Stimulated activated CD4-positive, alpha-beta T cell treated with anti-CD3 and anti-CD28 coated beads, Interleukin-4, amount 100 ng/mL, for 24 hours (primary cell): ENCODE measurements around the gene TVP23A.

Experiments
- DNase-seq: peaks from one replicate; pipeline ENCODE4 v3.0.0-alpha.2; 2020

TVP23A gene

DNA sequence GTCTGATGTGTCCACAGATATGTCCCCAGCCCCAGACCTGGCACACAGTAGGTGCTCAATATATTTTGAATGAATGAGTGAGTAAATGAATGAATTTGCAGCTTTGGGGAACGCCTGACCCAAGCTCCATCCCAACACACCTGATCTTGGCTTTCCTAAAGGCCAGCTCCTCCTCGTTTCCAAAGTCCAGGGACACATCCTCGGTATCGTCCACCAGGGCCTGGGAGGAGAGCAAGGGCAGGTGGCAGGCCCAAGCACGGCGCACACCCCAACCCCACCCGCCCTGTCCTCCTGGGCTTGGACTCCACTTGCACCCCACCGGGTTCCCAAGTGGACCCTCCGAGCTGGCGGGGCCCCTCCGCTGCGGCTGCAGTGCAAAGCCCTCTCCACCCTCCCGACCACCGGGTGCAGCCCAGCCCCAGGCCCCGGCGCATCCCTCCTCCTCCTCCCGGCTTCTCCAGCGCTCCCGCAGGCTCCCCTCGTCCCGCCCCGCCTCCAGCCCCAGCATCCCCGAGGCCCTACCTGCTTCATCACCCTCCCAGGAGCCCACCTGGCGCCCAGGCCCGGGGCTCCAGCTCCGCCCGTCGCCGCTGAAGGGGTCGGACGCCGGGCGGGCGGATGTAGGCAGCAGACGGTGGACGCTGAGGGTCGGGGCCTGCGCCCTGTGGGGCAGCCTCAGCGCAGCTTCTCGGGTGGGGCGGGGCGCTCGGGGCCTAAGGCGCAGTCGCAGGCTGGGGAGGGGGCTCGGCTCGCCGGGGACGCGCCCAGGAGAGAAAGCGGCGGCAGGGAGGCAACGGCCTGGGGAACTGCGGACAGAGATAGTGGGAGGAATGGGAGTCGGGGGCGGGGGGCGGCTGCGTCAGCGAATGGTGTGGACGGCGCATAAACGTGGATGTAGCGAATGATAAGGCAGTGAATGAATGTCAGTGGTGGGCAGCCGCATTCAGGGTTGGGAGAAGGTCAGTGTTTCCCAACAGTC, at the start of gene TVP23A:
Gene TVP23A (minus strand): TSS at position 832 of the 979 bp plus-strand sequence. CDS start 301 bp downstream, at position 531.
- DNase-seq, result no peak

- DNase-seq, result no peak
Observed at GRCh38 chr16:10868104-10868595, 49.6 kb upstream of the TVP23A start.

DNA sequence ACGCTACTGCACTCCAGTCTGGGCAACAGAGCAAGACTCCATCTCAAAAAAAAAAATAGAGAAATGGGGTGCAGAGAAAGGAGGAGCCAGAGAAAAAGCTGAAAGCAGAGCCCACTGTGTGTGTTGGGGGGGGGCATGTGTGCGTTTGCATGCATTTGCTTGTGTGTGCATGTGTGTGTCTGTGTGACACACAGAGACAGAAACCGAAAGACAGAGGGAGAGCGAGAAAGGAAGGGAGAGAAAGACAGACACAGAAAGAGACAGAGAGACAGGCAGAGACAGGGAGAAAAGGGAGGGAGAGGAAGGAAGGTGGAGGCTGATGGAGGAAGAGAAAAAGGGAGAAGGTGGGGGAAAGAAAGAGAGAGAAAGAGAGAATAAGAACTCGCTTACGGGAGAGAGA, 48.6 kb upstream of the TVP23A start:
- DNase-seq, result no peak

- DNase-seq, result no peak
Observed at GRCh38 chr16:10865991-10866966, 47.7 kb upstream of the TVP23A start.

GRCh38 chr16:10862438-10862837, 43.8 kb upstream of the TVP23A start:
- no peak for DNase-seq

- no peak for DNase-seq
Observed at GRCh38 chr16:10859658-10860057, 41.1 kb upstream of the TVP23A start.

GRCh38 chr16:10859020-10859419, 40.4 kb upstream of the TVP23A start:
- no peak for DNase-seq

- no peak for DNase-seq
Observed at GRCh38 chr16:10858203-10858602, 39.6 kb upstream of the TVP23A start.

GRCh38 chr16:10856042-10856441, 37.4 kb upstream of the TVP23A start:
- DNase-seq, result no peak

- DNase-seq, result no peak
Observed at GRCh38 chr16:10852948-10853347, 34.4 kb upstream of the TVP23A start.

- no peak for DNase-seq
Observed at GRCh38 chr16:10852286-10852685, 33.7 kb upstream of the TVP23A start.

- DNase-seq, result no peak
Observed at GRCh38 chr16:10851512-10851911, 32.9 kb upstream of the TVP23A start.

GRCh38 chr16:10850478-10850850, 31.9 kb upstream of the TVP23A start:
- no peak for DNase-seq

GRCh38 chr16:10849736-10850477, 31.3 kb upstream of the TVP23A start:
- DNase-seq, result no peak

- no peak for DNase-seq
Observed at GRCh38 chr16:10847176-10847575, 28.6 kb upstream of the TVP23A start.

- no peak for DNase-seq
Observed at GRCh38 chr16:10846213-10846998, 27.8 kb upstream of the TVP23A start.

DNA sequence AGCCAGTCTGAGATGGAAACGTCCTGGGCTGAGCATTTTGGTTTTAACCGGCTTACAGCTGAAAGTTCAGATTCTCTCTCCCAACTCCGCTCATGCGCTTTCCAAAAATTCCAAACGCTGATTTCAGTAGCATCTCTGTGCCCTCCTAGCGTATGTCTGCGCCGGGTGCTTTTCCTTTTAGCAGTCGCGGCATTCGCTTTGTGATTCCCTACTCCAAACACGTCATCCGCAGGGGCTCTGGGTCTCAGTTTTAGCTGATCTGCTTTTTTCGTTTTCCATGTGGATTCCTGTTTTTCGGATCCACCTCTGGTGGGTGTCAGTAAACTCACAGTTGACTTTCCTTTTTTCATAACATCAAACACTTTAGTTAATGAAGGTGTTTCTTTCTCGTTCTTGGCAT, 22.1 kb upstream of the TVP23A start:
- DNase-seq, result no peak

GRCh38 chr16:10839279-10839666, 20.7 kb upstream of the TVP23A start:
- no peak for DNase-seq

DNA sequence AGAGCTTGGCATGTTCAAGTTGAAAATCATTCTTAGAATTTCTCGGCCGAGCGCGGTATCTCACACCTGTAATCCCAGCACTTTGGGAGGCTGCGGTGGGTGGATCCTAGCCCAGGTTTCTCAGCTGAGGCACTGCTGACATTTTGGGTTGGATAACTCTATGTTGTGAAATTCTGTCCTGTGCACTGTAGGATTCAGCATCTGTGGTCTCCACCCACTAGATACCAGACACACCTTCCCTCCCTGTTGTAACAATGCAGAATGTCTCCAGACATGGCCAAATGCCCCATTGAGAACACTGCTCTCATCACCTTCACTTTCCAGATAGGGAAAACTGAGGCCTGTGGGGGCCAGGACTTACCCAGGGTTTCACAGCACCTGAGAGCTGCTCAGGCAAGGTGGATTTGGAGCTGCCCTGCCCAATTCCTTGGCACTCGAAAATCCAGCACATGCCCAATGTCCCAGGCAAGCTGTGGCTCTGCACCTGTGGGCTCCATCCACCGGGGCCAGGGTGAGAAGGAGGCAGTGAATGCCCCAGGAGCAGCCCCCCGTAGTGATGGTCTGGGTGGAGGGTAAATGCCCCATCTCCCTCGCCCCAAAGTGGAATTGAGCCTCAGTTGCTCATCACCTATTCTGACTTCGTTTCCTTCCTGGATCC, 20.2 kb upstream of the TVP23A start:
- DNase-seq, result no peak

DNA sequence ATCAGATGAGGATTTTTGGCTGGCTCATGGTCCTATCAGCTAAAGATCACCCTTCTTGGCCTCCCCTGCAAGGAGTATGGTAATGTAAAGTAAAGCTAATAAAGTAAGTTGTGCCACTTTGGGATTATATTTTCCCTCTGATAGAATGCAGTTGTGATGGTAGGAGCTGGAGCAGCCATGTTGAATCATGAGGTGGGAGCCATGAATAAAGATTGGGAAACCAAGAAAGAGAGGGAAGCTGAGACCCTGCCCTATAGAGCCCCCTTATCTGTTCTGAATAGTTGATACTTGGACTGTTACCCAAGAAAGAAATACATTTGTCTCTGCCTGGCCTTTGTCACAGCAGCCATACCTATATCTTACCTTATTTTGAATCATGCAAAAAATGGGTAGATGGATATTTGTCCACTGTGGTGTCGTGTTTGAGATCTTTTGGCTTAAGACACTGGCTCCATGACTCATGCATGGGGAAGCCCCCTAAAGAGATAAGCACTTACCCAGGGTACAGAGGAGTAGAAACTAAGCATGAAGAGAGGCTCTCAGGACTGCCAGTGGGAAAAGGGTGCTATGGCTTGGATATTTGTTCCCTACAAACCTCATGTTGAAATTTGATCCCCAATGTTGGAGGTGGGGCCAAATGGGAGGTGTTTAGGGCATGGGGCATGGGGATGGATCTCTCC, 17.7 kb upstream of the TVP23A start:
- DNase-seq, result no peak
